HG02678 (cell line): ENCODE data around the gene LCNL1.

Source experiments
- ATAC-seq: cut with Tn5 transposase; IDR thresholded peaks from one replicate; pipeline ENCODE4 v1.9.1; 2021; ENCODE audit warnings: mild to moderate bottlenecking, moderate library complexity; ENCODE audit not compliant: unreplicated experiment

LCNL1 gene

DNA sequence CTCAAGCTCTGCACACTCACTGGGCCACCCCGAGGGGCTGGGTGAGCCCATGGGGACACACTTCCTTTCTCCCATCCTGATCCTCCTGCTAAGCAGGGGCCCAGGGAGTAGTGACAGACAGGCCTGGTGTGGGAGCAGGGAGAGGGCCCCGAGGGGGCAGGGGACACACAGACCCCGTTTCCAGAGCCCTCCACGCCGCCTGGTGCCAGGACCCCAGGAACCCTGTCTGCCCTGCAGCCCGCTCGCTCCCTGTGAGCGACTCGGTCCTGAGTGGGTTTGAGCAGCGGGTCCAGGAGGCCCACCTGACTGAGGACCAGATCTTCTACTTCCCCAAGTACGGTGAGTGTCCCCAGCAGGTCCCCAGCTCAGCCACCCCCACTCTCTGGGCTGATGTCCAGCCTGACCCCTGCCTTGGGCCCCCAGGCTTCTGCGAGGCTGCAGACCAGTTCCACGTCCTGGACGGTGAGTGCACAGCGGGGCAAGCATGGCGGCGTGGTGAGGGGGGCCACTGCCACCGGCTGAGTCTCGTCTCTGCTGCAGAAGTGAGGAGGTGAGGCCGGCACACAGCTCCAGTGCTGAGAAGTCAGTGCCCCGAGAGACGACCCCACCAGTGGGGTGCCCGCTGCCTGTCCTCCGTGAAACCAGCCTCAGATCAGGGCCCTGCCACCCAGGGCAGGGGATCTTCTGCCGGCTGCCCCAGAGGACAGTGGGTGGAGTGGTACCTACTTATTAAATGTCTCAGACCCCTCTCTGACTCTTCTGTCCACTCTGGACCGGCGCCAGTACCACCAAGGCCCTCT, 36.4 kb upstream of the LCNL1 start:
- no peak for ATAC-seq

DNA sequence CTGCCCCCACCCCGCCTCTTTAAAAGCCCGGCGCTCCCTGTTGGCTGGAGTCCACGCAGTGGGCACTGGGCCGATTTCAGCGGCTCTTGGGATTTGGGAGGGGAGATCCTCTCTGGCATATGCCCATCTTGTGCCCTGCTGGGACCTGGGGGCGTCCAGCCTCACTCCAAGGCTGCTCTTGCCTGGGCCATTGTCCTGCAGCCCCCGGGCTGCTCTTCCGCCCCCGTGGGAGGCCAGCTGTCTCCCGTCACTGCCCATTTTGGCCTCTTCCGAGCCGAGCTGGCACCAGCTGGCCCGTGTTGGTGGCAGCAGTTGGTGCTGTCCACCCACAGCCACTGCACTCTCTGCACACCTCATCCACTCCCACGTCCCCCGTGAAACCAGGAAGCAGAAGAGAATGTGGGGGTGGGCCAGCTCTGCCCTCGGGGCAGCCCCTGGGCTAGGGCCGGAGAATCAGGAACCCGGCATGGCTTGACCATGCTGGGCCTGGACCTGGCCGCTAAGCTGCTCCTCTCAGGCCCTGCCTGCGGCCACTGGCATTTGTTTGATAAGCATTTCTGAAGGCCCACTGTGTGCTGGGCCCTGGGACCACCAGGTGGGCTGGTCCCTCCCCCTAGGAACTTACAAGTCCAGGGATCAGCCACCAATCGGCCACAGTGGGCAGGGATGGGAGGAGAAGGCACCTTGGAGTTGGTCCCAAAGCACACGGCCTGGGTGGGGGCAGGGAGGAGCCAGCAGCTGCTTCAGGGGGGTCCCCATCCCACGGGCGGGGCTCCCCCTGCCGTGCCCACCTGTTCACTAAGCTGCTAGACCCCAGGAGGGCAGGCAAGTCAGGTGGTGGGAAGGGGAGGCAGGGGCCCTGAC, 35.5 kb upstream of the LCNL1 start:
- ATAC-seq = no peak

DNA sequence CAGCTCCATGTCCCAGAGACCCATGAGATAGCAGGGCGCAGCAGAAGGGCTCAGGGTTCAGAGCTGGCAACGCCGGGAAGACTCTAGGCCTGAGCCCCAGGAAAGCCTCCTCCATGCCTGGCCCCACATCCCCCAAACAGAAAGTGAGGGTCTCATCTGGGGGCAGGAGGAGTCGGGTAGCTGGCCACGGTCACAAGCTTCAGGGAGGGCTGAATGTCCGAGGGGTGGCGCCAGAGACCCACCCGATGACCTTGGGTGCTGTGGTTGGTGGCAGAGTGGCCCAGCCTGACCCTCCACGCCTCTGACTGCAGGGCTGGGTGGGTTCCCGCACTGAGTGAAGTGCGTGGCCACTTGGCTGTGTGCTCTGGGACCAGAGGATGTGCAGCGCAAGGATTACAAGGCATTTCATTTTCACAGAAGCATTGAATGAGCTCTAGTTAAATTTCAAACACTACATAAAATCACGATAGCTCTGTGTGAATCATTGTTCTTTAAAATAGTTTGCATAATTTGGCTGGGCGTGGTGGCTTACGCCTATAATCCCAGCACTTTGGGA, 34.8 kb upstream of the LCNL1 start:
- ATAC-seq = no peak

DNA sequence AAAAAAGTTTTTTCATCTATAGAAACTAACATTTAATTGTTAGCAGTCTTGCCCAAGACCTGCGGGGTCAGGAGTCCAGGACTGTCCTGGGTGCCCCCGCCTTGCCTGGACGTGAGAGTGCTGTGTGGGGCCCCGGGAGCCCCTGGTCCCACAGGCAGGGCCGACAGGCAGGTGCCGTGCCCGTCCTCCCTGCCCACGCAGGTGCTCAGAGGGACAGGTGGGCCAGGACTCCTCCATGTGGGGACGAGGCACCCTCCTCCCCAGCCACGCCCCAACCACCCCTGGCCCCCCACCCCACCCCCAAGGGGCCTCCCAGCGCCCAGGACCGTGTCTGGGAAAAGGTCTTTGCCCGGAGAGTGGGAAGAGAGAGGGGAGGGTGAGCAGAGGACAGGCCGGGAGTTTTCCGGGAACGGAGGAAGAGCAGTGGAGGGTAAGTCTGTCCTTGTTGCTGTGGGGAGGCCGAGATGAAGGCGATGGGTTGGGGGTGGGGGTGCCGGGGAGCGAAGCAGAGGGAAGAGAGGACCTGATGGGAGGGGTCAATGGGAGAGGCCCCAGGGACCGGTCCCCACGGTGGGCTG, 33.5 kb upstream of the LCNL1 start:
- ATAC-seq = no peak

DNA sequence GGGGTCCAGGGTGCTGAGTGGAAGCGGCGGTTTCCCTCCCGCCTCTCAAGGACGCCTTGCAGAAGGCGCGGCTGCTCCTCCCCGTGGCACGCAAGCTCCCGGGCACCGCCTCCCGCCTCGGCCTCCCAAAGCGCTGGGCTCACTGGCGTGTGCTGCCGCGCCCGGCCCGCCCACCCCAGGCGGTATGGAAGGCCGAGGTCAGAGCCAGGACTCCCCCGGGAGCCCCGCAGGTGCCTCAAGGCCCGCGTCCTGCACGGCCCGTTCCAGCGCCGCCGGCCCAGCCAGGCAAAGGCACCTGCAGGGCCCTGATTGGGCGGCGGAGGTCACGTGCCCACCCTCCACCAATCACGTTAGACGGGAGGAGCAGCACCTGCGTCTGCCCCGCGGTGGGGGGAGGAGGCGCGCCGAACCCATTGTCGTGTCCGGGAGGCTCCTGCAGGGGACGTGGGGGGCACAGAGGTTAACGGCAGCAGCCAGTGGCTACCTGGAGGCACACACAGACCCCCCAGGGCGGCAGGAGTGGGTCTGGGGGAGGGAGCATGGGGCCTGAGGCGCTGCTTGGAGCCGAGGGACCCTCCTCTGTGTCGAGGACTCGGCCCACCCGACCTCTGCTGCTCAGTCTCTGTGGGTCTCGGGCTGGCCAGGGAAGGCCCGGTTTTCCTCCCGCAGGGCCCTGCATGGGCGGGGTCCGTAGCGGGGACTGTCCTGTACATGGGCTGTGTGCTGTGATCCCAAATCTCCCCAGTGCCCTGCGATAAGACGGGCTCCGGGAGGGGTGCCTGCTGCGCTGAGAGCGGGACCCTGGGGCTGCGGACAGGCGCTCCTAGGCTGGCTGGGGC, 32.8 kb upstream of the LCNL1 start:
- peak; percentile 86 for ATAC-seq

DNA sequence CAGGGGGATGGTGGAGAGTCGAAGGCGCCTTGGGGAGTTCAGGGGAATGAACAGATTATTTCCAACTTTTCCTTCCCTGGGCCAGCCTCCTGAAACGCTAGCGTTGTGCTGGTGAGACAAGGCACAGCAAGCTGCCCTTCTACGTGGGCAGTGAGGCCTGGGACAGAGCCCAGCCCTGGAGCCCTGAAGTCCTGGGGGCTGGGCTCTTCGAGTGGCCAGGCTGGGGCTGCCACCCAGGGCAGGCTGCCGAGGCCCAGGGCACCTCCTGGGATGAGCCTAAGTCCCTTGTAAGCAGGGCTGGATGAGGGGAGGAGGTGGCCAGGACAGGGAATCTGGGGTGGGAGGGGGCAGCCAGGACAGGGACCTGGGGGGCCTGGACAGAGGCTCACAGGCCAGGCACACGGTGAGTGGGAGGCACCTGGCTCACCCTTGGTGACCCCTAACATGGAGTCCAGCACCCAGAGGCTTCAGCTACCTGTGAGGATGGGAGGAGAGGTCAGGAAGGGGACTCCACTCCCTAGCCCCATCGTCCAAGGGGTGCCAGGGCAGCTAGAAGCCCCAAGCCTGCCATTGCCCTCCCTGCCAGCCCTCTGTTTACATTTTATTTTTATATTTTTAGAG, 32.0 kb upstream of the LCNL1 start:
- no peak for ATAC-seq

DNA sequence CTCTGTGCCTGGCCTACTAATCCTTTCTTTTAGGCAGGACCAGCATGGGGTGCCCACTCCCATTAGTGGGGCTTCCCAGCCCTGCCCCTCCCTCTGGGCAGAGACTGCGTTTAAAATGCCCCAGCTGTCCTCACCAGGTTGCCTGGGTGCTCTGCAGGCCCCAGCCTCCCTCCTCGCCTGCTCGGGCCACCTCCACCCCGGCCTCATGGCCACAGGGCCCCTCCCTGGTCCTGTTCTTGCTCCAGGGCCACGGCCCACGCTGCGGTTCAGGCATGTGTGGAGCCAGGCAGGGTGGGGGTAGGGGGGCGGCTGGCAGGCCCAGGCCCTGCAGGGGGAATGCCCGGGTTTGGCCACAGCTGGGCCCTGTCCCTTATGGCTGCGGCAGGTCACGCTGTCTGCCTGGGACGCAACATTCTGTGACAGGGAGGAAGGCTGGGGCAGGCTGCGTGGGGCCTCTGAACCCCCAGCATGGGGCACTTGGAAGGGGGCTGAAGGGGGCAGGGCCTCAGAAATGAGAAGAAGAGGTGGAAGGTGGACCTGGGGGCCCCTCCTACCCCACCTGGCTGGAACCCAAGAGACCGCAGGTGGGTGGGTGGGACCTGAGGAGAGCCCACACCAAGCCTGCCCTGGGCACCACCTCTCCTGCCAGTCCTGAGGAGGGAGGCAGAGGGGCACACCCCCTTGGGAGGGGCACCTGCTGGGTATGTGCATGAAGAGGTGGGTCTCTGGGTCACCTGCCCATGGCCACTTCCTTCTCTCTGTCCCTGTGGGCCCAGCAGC, 31.1 kb upstream of the LCNL1 start, which contains the start of gene LCN12:
Gene LCN12 (plus strand): TSS at position 733 of the 780 bp plus-strand sequence. CDS start 55 bp downstream, outside the sequence.
- ATAC-seq = no peak

DNA sequence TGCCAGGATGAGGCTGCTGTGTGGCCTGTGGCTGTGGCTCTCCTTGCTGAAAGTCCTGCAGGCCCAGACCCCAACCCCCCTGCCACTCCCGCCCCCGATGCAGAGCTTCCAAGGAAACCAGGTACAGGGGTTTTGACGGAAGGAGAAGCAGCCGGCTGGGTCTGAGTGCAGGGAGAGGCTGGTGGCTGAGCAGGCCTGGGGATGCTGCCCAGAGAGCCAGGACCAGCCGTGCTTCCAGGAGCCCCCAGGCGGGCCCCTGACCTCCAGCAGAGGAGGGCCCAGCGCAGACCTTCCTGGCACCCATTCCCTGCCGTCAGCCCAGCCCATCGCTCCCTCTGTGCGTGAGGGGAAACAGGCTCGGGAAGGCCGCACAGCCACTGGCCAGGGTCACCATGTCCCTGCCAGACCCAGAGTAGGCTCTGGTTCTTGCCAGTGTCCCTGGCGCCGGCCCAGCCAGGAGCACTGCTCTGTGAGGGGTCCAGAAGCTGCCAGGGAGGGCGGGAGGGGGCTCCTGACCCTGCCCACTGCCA, 30.4 kb upstream of the LCNL1 start:
- no peak for ATAC-seq

DNA sequence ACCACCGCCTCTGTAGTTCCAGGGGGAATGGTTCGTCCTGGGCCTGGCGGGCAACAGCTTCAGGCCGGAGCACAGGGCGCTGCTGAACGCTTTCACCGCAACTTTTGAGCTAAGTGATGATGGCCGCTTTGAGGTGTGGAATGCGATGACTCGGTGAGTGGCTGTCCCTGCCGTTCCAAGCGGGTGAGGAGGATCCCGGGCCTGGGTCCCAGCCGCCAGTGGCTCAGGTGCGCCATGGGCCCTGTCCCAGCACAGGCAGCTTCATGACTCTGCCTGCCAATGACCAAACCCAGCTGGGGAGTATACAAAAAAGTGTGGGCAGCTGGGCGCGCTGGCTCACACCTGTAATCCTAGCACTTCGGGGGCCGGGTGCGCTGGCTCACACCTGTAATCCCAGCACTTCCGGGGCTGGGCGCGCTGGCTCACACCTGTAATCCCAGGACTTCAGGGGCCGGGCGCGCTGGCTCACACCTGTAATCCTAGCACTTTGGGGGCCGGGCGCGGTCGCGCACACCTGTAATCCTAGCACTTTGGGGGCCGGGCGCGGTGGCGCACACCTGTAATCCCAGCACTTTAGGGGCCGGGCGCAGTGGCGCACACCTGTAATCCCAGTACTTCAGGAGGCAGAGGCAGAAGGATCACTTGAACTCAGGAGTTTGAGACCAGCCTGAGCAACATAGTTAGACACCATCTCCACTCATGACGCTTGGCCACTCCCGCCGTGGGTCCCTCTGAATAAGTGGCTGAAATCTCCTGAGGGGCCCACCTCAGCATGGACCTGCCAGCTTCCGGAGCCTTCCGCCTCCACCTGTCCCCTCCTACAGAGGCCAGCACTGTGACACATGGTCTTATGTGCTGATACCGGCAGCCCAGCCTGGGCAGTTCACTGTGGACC, 29.7 kb upstream of the LCNL1 start:
- no peak for ATAC-seq

DNA sequence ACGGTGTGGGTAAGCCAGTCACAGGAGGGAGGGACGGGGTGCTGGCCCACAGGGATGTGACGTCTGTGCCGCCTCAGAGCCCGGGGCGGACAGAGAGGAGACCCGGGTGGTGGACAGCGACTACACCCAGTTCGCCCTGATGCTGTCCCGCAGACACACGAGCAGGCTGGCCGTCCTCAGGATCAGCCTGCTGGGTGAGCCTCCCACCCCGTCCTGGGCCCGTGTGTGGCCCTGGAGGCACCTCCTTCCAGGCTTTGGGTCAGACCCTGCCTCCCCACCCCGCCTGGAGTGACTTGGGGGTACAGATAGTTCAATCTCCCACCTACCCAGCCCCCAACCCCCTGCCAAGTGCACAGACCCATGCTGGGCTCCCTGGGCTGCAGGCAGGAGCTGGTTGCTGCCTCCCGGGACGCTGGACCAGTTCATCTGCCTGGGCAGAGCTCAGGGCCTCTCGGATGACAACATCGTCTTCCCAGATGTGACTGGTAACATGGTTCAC, 29.0 kb upstream of the LCNL1 start:
- ATAC-seq = no peak

DNA sequence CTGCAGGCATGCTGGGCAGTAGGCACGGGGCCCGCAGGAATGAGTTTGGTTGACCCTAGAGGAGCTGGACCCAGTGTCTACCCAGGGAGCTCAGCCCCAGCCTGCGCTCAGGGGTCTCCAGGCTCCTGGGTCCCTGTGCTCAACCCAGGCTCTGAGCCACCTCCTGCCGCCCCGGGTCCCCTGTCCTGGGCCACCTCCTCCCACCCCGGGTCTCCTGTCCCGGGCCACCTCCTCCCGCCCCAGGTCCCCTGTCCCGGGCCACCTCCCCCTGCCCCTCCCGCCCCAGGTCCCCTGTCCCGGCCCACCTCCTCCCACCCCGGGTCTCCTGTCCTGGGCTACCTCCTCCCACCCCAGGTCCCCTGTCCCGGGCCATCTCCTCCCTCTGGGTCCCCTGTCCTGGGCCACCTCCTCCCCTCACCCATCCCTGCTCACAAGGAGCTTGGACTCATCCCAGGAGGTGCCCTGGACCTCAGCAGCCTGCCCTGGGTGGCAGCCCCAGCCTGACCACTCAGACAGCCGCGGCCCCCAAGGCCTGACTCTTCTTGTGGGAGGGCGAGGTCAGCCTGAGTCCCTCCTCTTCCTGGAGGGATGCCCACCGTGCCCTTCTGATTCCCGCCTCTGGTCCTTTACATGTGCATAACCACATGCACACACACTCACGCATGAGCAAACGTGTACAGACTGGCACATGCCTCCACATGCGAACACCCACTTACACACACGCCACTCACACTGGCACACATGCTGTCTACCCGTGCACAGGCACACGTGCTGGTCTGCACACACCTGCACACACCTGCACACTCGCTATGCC, 28.3 kb upstream of the LCNL1 start:
- ATAC-seq = no peak

DNA sequence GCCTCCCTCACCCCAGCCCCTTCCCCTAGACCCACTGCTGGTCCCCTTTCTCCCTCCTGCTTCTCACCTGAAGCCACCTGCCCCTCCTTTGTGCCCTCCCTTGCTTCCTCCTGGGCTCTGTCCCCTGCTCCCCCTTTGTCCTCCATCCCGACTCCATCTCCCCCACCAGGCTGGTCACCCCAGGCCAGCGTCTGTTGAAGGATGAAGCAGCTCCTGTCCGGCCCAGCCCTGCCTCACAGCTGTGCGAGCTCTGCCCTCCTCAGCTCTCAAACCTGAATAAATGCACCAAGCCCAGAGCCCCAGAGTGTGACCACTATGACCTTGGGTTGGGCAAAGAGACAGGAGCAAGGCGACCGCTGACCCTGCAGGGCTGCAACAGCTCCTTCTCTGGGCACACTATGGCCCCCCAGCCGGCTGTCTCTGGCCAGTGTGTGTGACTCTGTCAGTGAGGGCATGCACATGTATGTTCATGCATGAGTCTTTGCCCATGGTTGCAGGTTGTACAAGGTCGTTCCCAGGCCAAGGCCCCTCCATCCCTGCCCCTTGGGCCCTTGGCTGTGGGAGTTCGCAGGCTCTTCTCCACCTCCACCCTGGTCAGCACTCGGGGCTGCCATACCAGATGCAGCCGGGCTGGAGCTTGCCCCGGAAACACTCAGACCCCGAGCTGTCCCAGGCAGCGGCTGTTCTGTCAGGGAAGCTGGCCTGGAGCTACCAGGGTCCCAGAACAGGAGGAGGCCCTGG, 27.4 kb upstream of the LCNL1 start:
- no peak for ATAC-seq

DNA sequence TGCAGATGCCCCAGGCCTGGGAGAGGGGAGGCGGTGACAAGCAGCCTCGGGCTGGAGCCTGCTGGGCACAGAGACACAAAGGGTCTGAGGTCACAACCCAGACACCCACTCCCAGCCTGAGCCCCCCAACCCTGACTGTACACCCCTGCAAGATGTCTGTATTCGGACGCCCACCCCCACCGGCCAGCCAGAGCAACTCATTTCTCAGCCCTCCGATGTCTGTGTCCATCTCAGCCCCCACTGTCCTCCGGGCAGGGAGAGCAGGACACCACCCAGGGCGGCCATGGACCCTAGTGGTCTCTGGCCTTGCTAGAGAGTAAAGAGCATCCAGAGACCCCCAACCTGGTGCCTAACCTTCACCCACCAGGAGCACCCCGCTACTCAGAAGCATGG, 26.9 kb upstream of the LCNL1 start:
- ATAC-seq = no peak

DNA sequence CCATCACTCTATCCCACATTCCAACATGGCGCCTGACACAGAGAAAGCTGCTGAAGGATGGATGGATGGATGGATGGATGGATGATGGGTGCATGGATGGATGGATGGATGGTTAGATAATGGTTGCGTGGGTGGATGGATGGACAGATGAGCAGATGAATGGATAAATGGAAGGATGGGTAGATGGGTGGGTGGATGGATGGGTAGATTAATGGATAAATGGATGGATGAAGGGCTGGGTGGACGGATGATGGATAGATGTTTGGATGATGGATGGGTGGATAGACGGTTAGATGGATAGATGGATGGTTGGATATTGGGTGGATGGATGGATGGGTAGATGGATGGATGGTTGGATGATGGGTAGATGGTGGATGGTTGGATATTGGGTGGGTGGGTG, 26.2 kb upstream of the LCNL1 start:
- ATAC-seq = no peak

DNA sequence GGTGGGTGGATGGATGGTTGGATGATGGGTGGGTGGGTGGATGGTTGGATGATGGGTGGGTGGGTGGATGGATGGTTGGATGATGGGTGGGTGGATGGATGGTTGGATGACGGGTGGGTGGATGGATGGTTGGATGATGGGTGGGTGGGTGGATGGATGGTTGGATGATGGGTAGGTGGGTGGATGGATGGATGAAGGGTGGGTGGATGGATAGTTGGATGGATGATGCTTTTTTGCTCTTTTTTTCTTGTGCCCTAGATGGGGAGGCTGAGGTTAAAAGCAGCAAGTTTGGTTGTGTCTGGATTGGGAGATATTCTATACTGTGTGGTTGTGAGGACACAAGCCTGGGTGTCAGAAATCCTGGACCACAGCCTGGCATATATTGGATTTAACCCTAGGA, 25.3 kb upstream of the LCNL1 start:
- ATAC-seq = no peak

DNA sequence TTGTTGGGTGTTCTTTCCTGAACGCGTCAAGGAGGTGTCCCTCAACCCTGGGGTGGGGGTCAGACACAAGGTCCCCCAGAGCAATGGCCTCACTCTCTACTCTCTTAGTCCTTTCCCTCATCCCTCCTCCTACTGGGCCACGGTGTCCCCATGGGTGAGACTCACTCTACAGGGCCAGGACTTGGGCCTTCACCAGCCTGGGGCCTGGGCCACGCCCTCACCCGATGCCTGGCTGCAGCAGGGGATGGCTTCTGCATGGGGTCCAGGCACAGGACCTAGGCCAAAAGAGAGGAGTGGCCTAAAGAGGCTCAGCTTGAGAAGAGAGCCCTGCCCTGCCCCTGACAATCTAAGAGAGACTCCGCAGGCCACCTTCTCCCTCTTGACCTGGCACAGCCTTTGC, 24.9 kb upstream of the LCNL1 start:
- ATAC-seq = no peak
